Measurements from ENCODE around the gene MCTP1.

DNA sequence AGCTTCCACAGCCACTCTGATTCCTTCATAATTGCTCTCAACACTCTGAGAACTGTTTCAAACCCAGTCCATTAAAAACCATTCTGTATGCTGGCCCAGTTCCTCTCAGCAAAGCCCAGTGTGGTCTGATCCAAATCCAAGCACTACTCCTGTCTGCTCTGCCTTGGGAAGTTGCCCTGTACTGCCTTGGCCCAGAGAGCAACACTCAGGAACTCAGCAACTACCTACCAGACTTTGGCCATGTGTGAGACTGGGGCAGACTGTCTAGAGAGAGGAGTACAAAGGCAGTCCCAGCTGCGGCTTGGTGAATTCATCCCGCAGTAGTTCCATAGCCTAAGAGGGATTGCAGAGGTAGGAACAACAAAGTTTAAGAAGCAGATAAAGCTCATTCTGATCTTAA lies 214.4 kb downstream of the MCTP1 start:
- TF ChIP-seq, protein P1, sequence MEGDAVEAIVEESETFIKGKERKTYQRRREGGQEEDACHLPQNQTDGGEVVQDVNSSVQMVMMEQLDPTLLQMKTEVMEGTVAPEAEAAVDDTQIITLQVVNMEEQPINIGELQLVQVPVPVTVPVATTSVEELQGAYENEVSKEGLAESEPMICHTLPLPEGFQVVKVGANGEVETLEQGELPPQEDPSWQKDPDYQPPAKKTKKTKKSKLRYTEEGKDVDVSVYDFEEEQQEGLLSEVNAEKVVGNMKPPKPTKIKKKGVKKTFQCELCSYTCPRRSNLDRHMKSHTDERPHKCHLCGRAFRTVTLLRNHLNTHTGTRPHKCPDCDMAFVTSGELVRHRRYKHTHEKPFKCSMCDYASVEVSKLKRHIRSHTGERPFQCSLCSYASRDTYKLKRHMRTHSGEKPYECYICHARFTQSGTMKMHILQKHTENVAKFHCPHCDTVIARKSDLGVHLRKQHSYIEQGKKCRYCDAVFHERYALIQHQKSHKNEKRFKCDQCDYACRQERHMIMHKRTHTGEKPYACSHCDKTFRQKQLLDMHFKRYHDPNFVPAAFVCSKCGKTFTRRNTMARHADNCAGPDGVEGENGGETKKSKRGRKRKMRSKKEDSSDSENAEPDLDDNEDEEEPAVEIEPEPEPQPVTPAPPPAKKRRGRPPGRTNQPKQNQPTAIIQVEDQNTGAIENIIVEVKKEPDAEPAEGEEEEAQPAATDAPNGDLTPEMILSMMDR (IDR thresholded peaks at IDR 0.05) = no peak
- no peak for TF ChIP-seq ZFX (IDR thresholded peaks at IDR 0.05; ENCODE audit: borderline replicate concordance)
